Dendritic cell treated with granulocyte-macrophage colony-stimulating factor and Interleukin-4, amounts not matched to agents 40 ng/mL and 50 ng/mL, for 4 days (primary cell): Measurements from ENCODE around the gene CACNA1B.
"Not testable (repeated sequence)": the region's sequence is repeated elsewhere in the genome, so short reads cannot be mapped to it uniquely, and the experiment has no call there.

Experiments
- H3K27ac Mint-ChIP-seq: one replicate; pipeline ENCODE4 v1.8.0; 2022; ENCODE audit warnings: mild to moderate bottlenecking, mixed read lengths
- H3K27me3 Mint-ChIP-seq: one replicate; pipeline ENCODE4 v1.8.0; 2022; ENCODE audit warnings: mild to moderate bottlenecking, mixed read lengths
- H3K36me3 Mint-ChIP-seq: one replicate; pipeline ENCODE4 v1.8.0; 2022; ENCODE audit warnings: low read depth, mixed read lengths
- H3K4me1 Mint-ChIP-seq: one replicate; pipeline ENCODE4 v1.8.0; 2022; ENCODE audit warnings: low read depth, mixed read lengths
- H3K4me3 Mint-ChIP-seq: one replicate; pipeline ENCODE4 v1.8.0; 2022; ENCODE audit warnings: mild to moderate bottlenecking, moderate library complexity, mixed read lengths
- H3K9me3 Mint-ChIP-seq: one replicate; pipeline ENCODE4 v1.8.0; 2022; ENCODE audit warnings: mixed read lengths
- intact Hi-C: fragments of 100-400 bp; cut with micrococcal nuclease; formaldehyde crosslinking; loops from one replicate; pipeline ENCODE4 v1.15.0; 2022

The CACNA1B gene

GRCh38 chr9:138080979-138081378 lies 203.4 kb downstream of the CACNA1B start:
- no peak overlapping the region for H3K27ac Mint-ChIP-seq
- peaks cover 15% of the 10 kb centered on the region for H3K9me3 Mint-ChIP-seq
- H3K27me3 Mint-ChIP-seq: peaks cover 2% of the 10 kb centered on the region
- intact Hi-C loops: no loop called here
- no peaks in the 10 kb centered on the region for H3K36me3 Mint-ChIP-seq
- no peaks in the 10 kb centered on the region for H3K4me1 Mint-ChIP-seq
- no peak overlapping the region for H3K4me3 Mint-ChIP-seq

GRCh38 chr9:138082918-138083636 lies 205.5 kb downstream of the CACNA1B start:
- Mint-ChIP-seq H3K36me3 (no peaks in the 10 kb centered on the region), H3K4me1 (no peaks in the 10 kb centered on the region), H3K27ac (no peak overlapping the region), H3K9me3 (peaks cover 24% of the 10 kb centered on the region), H3K27me3 (peaks cover 2% of the 10 kb centered on the region), H3K4me3 (no peak overlapping the region)
- intact Hi-C loops: no loop called here

GRCh38 chr9:138083873-138084272 lies 206.3 kb downstream of the CACNA1B start:
- H3K27ac Mint-ChIP-seq: no peak overlapping the region
- H3K9me3 Mint-ChIP-seq: peaks cover 24% of the 10 kb centered on the region
- peaks cover 2% of the 10 kb centered on the region for H3K27me3 Mint-ChIP-seq
- no peaks in the 10 kb centered on the region for H3K36me3 Mint-ChIP-seq
- intact Hi-C loops: no loop called here
- H3K4me3 Mint-ChIP-seq: no peak overlapping the region
- no peaks in the 10 kb centered on the region for H3K4me1 Mint-ChIP-seq

GRCh38 chr9:138085568-138085967 lies 208.0 kb downstream of the CACNA1B start:
- intact Hi-C loops: no loop called here
- Mint-ChIP-seq H3K4me3 (no peak overlapping the region), H3K36me3 (no peaks in the 10 kb centered on the region), H3K4me1 (no peaks in the 10 kb centered on the region), H3K27ac (no peak overlapping the region), H3K27me3 (peaks cover 5% of the 10 kb centered on the region), H3K9me3 (peaks cover 24% of the 10 kb centered on the region)

- H3K27ac Mint-ChIP-seq, H3K4me3 Mint-ChIP-seq, H3K9me3 Mint-ChIP-seq, intact Hi-C loops, H3K36me3 Mint-ChIP-seq: not testable (repeated sequence)
- peaks cover 10% of the 10 kb centered on the region for H3K4me1 Mint-ChIP-seq
- H3K27me3 Mint-ChIP-seq: peaks cover 13% of the 10 kb centered on the region
Measured at GRCh38 chr9:138092057-138092456, 214.5 kb downstream of the CACNA1B start.

GRCh38 chr9:138094028-138094427 lies 216.4 kb downstream of the CACNA1B start:
- Mint-ChIP-seq H3K4me3 (no peak overlapping the region), H3K36me3 (no peaks in the 10 kb centered on the region), H3K4me1 (peaks cover 10% of the 10 kb centered on the region), H3K27ac (no peak overlapping the region), H3K9me3 (no peaks in the 10 kb centered on the region), H3K27me3 (peaks cover 13% of the 10 kb centered on the region)
- intact Hi-C loops: no loop called here

- Mint-ChIP-seq H3K4me3 (no peak overlapping the region), H3K9me3 (no peaks in the 10 kb centered on the region), H3K4me1 (peaks cover 10% of the 10 kb centered on the region), H3K27ac (no peak overlapping the region), H3K36me3 (no peaks in the 10 kb centered on the region), H3K27me3 (peaks cover 9% of the 10 kb centered on the region)
- intact Hi-C loops: no loop called here
Measured at GRCh38 chr9:138095813-138096518, 218.4 kb downstream of the CACNA1B start.

GRCh38 chr9:138096519-138096845 lies 218.9 kb downstream of the CACNA1B start:
- peaks cover 10% of the 10 kb centered on the region for H3K4me1 Mint-ChIP-seq
- H3K27ac Mint-ChIP-seq: no peak overlapping the region
- H3K9me3 Mint-ChIP-seq: no peaks in the 10 kb centered on the region
- no peaks in the 10 kb centered on the region for H3K36me3 Mint-ChIP-seq
- no peak overlapping the region for H3K4me3 Mint-ChIP-seq
- intact Hi-C loops: no loop called here
- peaks cover 7% of the 10 kb centered on the region for H3K27me3 Mint-ChIP-seq

- intact Hi-C loops: no loop called here
- Mint-ChIP-seq H3K4me1 (peaks cover 10% of the 10 kb centered on the region), H3K9me3 (no peaks in the 10 kb centered on the region), H3K27ac (no peak overlapping the region), H3K27me3 (peaks cover 2% of the 10 kb centered on the region), H3K36me3 (no peaks in the 10 kb centered on the region), H3K4me3 (no peak overlapping the region)
Measured at GRCh38 chr9:138097501-138097991, 220.0 kb downstream of the CACNA1B start.

GRCh38 chr9:138098116-138098907 lies 220.7 kb downstream of the CACNA1B start:
- no peak overlapping the region for H3K4me3 Mint-ChIP-seq
- intact Hi-C loops: no loop called here
- peaks cover 10% of the 10 kb centered on the region for H3K4me1 Mint-ChIP-seq
- peaks cover 2% of the 10 kb centered on the region for H3K27me3 Mint-ChIP-seq
- no peak overlapping the region for H3K27ac Mint-ChIP-seq
- H3K9me3 Mint-ChIP-seq: no peaks in the 10 kb centered on the region
- no peaks in the 10 kb centered on the region for H3K36me3 Mint-ChIP-seq

- intact Hi-C loops: no loop called here
- Mint-ChIP-seq H3K4me3 (no peak overlapping the region), H3K4me1 (peaks cover 10% of the 10 kb centered on the region), H3K27me3 (peaks cover 2% of the 10 kb centered on the region), H3K36me3 (no peaks in the 10 kb centered on the region), H3K9me3 (no peaks in the 10 kb centered on the region), H3K27ac (no peak overlapping the region)
Measured at GRCh38 chr9:138098908-138099791, 221.6 kb downstream of the CACNA1B start.

GRCh38 chr9:138099803-138100598 lies 222.4 kb downstream of the CACNA1B start:
- Mint-ChIP-seq H3K36me3 (no peaks in the 10 kb centered on the region), H3K4me3 (no peak overlapping the region), H3K9me3 (no peaks in the 10 kb centered on the region), H3K27me3 (peaks cover 2% of the 10 kb centered on the region), H3K4me1 (peaks cover 10% of the 10 kb centered on the region), H3K27ac (no peak overlapping the region)
- intact Hi-C loops: no loop called here
